ENCODE data around the gene PDE9A.
A peak's percentile ranks its signal among the peaks of the same experiment; 100 is the strongest.
"Not testable (repeated sequence)": the region's sequence is repeated elsewhere in the genome, so short reads cannot be mapped to it uniquely, and the experiment has no call there.

PDE9A gene

DNA sequence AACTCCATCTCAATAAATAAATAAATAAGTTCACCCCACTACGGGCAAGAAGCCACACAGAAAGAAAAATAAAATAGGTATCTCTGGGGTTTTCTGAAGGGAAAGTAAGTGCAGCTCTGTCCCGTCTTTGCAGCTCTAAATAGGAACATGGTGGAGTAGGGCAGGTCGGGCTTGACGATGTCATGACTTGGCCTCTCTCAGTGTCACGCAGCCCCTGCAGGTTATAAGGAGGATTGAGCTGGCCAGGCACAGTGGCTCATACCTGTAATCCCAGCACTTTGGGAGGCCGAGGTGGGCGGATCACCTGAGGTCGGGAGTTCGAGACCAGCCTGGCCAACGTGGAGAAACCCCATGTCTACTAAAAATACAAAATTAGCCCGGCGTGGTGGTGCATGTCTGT is 67.1 kb downstream of the PDE9A start:
- DNase-seq, result not testable (repeated sequence)

DNA sequence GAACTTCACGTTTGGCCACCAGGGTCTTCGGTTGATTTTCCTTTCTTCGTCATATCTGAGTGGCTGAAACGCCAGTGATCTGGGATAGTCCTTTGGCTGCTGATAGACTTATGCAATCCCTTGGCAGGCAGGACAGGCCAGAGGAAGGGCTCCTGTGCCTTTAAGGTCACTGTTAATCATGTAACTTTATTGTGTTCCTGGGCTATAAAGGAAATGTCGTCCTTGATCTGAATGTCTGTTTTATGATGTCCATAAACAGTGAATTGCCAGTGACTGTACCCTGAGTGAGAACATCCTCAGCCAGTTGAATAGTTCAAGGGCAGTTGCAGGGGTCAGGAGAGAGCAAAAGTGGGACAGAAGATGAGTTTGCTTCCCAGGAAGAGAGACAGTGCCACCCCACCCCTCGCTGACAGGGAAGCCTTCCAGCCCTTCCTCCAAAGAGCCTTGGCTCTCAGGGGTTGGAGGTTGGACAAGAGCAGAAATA is 68.0 kb downstream of the PDE9A start:
- DNase-seq, result no peak

DNA sequence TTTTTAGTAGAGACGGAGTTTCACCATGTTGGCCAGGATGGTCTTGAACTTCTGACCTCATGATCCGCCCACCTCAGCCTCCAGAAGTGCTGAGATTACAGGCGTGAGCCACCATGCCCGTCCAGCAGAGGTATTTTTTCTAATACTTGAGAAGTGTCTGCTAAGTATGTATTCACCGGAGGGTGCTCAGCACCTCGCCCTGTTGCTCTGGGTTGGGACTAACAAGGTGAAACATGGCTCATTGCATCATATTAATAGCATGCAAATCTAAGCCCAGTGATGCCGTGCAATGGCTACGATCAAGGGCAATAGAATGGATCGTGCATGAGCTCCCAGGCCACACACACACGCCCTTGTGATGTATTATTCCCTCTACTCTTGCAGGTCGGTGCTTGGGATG is 68.7 kb downstream of the PDE9A start:
- no peak for DNase-seq

DNA sequence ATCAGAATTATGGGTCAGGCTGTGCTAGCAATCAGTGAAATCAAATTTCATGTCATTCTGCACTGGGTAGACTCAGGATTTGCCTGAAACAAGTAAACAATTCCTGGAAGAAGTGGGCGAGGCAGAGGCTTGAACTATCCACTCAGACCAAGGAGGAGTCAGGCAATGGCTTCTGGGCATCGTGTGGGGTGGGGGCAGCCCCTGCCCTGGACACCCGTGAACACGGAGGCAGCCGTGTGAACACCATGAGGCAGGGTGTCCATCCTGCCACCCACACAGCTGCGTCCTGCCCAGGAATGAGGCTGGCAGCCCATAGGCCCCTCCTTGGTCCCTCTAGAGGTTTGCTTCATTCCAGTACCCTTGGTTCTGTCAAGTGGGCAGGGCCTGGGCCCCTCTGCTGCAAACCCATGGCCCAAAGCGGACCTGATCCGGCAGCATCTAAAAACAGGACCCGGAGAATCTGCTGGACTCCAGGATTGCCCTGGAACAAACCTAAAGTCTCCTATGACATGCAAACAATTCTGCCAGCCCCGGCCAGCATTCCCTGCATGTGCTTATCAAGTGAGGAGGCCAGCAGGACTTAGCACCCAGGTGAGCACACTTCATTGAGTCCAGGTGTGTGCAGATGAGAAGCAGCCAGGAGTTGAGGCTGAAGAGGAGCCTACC is 69.5 kb downstream of the PDE9A start:
- DNase-seq, result no peak

DNA sequence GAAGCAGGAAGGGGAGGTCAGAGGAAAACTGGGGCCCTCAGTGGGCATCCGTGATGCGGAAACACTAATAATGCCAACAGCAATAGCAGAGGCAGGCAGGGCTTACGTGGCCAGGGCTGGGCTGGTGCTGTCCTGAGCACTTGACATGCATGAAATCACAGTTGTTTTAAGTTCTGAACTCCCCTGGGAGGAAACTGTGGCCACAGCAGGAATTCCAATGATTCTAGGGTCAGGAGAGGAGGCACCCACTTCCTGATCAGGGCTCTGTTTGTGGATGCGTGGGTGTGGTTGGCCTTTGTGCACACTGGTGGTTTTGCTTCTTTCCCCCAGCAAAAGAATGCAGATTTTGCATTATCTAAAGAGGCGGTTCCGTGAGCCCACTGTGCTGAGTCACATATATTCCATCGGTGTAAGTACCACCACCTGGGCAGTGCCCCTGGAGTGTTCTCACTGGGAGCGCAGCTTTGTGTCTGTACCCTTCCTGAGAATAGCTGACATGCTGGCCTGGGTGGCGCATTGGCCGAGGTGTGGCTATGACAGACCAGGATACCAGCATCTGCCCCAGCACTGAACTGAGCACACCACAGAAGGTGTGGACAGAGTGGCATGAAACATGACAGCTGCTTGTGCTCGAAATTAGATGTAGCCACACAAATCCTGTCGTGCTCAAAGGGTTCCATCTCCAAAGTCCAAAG is 71.0 kb downstream of the PDE9A start:
- no peak for DNase-seq

DNA sequence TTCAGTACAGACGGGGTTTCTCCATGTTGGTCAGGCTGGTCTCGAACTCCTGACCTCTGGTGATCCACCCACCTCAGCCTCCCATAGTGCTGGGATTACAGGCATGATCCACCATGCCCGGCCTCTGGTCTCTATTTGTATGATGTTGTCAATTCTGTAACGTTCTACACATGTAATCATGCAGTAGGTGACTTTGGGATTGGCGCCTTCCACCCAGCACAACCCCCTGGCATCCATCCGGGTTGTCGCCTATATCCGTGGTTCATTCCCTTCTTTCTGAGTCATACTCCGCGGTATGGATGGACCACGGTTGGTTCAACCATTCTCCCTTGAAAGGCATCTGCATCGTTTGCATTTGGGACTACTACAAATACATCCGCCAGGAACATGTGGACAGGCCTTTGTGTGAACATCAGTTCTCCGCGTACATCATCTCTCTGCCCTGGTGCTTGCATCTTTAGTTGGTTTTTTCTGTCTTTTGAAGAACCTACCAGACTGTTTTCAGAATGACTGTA is 72.1 kb downstream of the PDE9A start:
- no peak for DNase-seq

DNA sequence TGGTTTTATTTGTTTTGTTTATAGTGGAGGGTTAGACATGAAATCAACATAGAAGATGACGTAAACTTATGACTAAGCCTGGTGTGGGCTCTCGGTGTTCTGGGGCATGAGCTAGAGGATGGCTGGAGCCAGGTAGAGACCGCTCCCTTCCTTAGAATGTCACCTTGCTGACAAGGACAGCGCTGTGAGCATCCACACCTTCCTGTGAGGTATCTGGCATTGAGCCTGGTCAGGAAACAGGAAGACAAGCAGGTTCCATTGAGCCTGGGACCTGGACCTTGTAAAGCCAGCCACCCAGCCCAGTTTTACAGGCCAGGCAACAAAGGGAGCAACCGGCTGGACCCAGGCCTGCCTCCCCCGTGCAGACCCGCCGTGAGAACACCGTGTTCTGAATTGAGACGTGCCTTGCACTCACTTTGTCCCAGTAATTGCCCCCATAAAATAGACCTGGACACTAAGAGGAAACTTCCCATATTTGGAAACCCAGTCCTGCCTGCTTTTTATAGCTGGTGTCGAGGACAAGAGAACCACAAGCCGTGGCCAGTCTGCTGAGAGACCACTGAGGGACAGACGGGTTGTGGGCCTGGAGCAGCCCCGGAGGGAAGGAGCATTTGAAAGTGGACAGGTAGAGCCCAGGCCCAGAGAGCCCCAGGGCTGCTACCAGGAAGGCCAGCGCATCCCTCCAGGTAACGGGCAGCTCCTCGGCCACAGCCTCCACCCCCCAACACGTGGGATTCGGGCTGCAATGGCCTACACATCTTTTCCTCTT is 78.0 kb downstream of the PDE9A start:
- DNase-seq, result no peak

DNA sequence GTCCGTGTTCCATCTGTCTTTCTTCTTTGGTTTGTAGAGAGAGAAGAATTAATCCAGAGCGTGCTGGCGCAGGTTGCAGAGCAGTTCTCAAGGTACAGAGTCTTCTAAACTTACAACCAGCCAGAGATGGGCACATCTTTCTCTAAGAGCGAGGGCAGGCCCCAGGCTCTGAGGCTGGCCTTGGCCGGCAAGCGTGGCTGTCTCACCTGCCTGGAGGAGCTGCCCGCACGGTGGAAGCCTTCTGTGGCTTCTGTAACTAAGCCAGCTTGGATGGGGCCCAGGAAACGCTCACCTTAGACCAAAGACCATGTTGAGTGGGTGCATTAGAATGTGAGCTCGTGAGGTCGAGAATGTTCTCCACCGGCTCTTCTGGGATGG is 78.6 kb downstream of the PDE9A start:
- DNase-seq, result no peak

DNA sequence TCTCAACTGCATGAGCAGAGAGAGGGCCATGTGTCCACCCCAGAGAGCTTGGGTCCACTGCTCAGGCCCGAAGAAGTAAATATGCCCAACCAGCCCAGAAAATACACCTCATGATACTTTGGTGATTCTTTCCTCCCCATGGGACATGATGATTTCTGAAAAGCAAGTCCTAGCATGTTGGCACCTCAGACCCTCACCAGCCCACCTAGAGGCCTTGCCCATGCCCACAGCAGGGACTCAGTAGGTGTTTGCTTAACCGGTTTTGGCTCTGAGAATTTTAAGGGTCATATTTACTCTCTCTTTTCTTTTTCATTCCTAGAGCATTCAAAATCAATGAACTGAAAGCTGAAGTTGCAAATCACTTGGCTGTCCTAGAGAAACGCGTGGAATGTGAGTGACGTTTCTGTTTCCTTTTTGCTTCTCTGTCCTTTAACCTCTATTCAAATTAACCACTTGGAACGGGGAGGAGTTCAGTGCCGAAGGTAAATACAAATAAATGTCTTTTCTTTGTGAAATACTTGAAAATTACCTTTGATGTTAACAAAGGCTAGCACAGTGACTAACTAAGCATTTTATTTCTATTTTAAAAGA is 79.7 kb downstream of the PDE9A start:
- DNase-seq, result no peak

DNA sequence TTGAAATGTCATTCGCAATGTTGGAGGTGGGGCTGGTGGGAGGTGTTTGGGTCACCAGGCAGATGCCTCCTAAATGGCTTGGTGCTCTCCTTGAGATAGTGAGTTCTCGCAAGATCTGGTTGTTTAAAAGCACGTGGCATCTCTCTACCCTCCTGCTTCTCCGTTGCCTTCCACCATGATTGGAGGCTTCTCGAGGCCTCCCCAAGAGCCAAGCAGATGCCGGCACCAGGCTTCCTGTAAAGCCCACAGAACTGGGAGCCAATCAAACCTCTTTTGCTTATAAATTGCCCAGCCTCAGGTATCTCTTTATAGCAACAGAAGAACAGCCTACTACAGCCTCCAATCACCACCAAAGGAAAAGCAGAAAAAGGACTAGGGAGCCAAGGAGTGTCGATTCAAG is 80.5 kb downstream of the PDE9A start:
- DNase-seq, result no peak

DNA sequence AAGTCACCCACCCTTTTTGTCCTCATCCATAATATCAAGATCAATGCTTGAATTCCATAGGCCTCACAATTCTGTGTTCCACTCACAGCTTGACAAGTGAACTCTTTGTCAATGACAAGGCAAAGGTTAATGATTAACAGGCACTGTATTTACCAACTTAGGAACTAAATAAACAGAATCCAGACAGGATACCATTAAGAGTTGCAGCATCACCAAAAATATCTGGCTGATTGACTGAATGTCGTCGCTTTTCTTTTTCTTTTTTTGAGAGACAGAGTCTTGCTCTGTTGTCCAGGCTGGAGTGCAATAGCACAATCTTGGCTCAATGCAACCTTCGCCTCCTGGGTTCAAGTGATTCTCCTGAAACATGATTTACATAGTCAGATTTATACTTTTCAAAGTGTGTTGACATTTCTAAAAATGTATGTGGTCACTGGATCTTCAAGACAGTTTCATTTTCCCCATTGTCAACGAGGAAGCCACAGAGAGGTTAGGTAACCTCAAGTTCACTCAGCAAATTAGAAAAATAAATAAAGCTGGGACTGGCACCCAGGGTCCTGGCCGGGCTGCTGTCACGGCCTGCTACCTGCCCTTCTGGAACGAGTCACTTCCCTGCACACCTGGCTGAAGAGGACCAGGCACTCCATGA is 81.0 kb downstream of the PDE9A start:
- DNase-seq, result no peak

DNA sequence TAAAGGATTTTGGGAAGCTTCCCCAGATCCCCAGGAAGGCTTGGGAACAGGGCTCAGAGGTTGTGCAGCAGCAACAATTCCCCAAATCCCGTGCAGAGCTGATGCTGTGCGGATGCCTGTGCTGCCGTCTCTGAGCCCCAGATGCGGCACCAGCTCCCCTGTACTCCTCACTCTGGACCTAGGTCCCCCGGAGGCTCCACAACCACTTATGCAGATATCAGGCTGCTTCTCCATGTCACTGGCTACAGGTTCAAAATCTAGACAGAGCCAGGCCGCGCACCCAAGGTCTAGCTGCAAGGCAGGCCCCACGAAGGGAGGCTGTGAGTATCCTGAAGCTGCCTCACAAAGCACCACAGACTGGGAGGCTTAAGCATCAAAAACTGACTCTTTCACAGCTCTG is 81.6 kb downstream of the PDE9A start:
- no peak for DNase-seq

DNA sequence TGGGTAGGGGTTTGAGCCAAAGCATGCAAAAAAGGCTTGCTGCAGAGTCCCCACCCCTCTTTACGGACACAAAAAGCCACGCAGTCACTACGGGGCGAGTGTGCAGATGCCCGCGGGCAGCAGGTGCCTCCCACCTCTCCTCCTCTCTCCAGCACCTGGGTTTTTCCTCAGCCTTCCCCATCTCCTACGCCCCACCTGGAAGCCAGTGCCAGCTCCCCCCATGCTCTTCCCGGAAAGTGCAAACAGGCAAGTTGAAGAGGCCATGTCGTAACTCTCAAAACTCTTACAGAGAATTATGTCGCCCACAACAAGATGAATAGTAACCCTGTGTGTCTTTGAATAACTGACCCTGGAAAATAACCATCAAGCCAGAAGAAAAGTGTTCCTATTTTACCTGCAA is 82.5 kb downstream of the PDE9A start:
- no peak for DNase-seq

DNA sequence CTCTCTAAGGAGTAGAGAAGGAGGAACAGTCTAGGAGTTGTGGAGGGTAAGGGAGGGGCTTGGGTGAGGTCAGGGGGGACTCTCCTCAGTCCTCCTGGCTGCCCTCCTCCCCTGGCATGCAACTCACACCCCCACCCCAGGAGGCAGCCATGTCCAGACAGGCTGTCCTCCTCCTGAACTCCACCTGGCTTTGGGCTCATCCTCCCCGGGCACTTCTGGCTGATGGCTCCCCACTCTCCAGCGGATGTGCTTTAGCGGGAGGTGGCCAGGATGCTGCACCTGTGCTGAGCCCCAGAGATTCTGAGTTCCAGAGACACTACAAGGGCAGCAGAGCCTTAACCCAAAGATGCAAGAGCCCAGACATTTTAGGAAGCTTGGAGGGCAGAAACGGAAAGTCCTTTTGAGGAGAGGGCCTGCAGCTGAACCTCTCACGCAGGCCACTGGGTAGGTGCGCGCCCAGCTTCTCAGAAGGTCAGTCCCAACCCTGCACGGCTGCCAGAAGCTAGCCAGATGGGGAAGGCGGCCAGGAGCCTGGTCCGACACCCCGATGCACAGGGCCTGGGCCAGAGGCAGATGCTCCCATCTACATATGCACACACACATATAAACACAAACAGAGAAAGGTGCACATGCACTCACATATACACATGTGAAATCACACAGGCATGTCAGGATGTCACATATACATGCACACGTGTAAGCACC is 83.4 kb downstream of the PDE9A start:
- no peak for DNase-seq

DNA sequence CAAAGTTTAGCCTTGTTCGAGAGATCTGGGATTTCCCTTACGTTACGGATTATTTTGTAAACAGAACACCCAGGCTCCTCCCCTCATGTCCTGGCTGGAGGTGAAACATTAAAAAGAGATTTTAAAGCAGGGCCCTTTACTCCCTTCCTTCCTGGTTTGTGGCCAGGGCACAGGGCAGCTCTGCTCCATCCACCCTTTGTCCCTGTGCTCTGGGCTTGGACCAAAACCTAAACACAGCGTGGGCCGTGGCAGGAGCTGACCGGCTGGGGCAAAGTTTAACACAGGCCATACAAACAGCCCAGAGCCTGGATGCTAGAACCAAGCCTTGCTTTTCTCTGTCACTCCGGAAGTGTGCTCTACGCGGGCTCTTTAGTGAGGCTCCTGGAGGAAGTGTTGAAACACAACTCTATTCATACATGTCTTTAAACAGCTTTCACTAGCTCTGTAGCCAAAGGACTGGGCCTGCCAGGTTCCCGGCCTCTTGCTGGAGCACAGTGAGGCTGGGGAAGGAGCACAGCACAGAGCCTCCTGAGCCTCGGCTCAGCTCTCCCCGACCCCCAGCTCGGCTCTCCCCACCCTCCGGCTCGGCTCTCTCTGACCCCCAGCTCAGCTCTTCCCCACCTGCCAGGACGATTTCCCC is 84.7 kb downstream of the PDE9A start:
- DNase-seq, result peak; percentile 40

DNA sequence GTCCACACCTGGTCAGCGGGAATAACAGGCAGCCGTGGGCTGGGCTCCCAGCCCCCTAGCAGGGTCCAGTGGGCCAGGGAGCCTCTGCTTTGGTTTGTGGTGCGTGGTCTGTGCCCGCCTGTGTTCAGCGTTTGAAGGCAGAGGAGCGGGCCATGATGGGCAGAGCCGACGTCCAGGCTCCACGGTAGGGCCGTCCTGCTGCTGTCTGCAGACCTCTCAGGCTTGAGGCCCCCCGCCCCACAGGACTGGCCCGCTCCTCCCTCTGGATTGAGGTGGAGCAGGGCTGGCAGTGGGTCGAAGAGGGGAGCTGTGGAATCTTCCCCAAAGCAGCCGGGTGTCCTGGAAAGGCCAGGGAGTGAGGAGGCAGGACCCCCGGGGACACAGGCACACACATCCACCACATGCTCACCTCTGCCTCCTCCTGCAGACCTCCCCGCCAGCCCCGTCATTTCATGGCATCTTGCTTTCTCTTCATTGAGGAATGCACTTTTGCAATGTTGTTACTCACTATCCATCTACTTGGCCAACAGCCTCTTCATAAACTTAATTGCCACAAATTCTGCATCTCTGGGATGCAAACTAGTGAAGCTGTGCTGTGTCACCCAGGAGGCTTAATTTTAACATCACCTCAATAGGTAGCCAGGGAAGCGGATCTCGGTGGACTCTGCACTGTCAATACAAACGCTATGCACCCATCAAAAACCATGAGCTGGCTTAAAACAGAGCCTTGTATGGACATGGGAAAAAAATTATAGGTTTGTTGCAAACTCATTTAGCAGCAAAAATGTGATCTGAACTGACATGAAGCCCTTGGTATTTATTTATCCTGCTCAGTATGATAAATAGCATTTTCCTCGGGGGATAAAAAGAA is 85.9 kb downstream of the PDE9A start:
- DNase-seq, result no peak

DNA sequence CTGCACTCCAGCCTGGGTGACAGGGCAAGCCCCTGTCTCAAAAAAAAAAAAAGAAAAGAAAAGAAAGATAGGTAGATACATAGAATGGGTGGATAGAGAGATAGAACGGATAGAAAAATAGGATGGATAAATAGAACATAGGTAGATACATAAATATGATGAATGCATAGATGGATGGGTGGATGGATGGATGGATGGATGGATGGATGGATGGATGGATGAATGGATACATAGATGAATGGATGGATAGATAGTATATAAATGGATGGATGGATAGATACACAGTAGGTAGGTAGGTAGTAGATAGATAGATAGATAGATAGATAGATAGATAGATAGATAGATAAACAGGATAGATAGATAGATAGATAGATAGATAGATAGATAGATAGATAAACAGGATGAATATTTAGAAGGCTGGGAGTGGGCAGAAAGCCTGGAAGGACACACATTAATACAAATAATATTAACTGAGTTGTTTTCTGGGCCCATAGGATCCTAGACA is 87.0 kb downstream of the PDE9A start:
- DNase-seq, result no peak

DNA sequence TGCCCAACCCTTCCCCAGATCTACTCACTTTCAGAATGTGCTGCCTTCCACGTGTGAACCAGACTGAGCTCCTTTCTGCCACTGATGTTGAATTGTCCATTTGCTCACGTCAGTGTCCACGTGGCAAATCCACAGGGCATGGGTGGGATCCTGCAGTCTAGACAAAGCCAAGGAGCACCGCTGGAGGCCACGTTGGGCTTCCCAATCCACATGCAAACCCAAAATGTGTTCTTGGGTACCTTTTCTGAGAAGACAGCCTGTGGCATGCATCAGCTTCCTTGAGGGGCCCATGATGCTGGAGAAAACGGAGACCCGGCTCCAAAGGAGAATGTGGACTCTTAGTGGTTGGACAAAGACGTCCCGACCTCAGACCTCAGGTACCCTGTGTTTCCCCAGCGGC is 87.6 kb downstream of the PDE9A start:
- no peak for DNase-seq

DNA sequence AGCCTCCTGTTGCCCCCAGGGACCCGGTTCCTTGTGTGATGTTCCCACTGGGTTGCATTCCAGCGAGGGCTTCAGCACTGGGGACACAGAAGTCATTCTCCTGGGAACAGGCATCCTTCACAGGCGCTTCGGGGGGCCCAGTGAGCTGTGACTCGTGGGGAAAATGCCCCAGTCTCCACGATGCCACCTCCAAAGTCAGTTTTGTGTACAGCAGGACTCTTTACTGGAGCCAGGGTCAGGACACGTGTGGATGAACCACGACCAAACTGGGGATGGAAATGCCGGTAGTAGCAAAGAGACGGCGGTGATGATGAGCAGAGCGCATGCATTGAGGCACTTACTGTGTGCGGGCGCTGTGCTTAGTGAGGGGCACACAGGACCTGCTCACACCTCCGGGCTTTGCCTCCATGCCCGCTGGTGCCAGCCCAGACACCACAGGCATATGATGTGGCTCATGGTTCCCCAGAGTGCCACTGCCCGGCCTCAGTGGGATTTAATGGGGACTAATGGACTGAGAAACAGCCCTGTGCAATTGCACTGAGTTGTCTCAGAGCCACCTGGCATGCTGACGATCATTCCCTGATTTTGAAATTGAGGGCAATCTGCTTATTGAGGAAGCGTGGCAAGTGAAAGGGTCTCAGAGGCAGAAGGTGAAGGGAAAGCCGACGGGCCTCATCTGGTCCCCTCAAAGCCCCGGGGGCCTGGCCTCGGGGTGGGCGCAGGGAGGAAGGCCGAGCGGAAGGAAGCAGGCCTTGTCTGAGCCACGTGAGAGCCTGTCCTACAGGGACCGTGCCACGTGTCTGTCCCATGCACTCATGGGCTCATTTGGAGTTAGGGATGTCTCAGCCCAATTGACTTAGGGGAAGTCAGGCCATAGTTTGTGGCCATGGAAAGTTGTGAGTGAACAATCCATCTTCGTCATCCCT is 91.4 kb downstream of the PDE9A start:
- DNase-seq, result no peak
